GM12873 (cell line): ENCODE data around the gene GPC2.

ENCODE experiments used
- CTCF ChIP-seq: IDR thresholded peaks from 2 replicates; pipeline ENCODE4 v1.5.1; 2012; ENCODE audit warnings: low read depth, mild to moderate bottlenecking, moderate library complexity, low read length, control low read depth; ENCODE audit not compliant: insufficient read depth; ENCODE audit errors: missing control alignments

GPC2 gene

GRCh38 chr7:100137851-100138760, 39.1 kb downstream of the GPC2 start:
- no peak for TF ChIP-seq CTCF

GRCh38 chr7:100132697-100133151, 44.5 kb downstream of the GPC2 start:
- peak; percentile 99 for TF ChIP-seq CTCF

- no peak for TF ChIP-seq CTCF
These were observed 45.1 kb downstream of the GPC2 start for GRCh38 chr7:100132126-100132525.

GRCh38 chr7:100130608-100131453, 46.4 kb downstream of the GPC2 start:
- peak; percentile 81 for TF ChIP-seq CTCF

- no peak for TF ChIP-seq CTCF
These were observed 48.6 kb downstream of the GPC2 start for GRCh38 chr7:100128637-100128963.

- TF ChIP-seq CTCF = peak; percentile 1
These were observed 49.1 kb downstream of the GPC2 start for GRCh38 chr7:100127866-100128636.
